SU-DHL-6 (cell line): Measurements from ENCODE around the gene EXOC3L4.

Source experiments
- EZH2phosphoT487 ChIP-seq: fragments of 200-600 bp; sonication (generic), shearing (Covaris generic); conservative IDR thresholded peaks from 2 replicates; pipeline ENCODE4 v1.6.1; 2018; ENCODE audit warnings: mild to moderate bottlenecking, antibody characterized with exemption, low read length, moderate library complexity, mixed read lengths
- TF ChIP-seq, protein P1 (sequence below): fragments of 200-600 bp; sonication (generic); IDR thresholded peaks from one replicate; pipeline ENCODE4 v1.5.1; 2017; ENCODE audit warnings: antibody characterized with exemption, mild to moderate bottlenecking, low read length, moderate library complexity; ENCODE audit not compliant: insufficient read depth, poor library complexity, severe bottlenecking

DNA sequence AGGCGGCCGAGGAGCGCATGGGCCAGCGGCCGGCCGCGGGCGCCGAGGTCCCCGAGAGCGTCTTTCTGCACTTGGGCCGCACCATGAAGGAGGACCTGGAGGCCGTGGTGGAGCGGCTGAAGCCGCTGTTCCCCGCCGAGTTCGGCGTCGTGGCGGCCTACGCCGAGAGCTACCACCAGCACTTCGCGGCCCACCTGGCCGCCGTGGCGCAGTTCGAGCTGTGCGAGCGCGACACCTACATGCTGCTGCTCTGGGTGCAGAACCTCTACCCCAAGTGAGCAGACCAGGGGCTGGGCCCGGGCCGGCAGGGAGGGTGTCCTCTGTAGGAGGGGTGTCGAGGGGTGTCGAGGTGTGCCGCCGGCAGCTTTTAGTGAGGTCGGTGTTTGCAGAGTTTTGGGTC, 32.8 kb downstream of the EXOC3L4 start:
- TF ChIP-seq, protein P1, sequence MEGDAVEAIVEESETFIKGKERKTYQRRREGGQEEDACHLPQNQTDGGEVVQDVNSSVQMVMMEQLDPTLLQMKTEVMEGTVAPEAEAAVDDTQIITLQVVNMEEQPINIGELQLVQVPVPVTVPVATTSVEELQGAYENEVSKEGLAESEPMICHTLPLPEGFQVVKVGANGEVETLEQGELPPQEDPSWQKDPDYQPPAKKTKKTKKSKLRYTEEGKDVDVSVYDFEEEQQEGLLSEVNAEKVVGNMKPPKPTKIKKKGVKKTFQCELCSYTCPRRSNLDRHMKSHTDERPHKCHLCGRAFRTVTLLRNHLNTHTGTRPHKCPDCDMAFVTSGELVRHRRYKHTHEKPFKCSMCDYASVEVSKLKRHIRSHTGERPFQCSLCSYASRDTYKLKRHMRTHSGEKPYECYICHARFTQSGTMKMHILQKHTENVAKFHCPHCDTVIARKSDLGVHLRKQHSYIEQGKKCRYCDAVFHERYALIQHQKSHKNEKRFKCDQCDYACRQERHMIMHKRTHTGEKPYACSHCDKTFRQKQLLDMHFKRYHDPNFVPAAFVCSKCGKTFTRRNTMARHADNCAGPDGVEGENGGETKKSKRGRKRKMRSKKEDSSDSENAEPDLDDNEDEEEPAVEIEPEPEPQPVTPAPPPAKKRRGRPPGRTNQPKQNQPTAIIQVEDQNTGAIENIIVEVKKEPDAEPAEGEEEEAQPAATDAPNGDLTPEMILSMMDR: no peak
- no peak for TF ChIP-seq EZH2phosphoT487
